HG02610 (cell line): ENCODE data around the gene DEFB115.
"Not testable (repeated sequence)": the region's sequence is repeated elsewhere in the genome, so short reads cannot be mapped to it uniquely, and the experiment has no call there.

ENCODE experiments used
- ATAC-seq: cut with Tn5 transposase; IDR thresholded peaks from one replicate; pipeline ENCODE4 v1.9.1; 2021; ENCODE audit warnings: mild to moderate bottlenecking, moderate library complexity; ENCODE audit not compliant: unreplicated experiment

DEFB115 gene, protein sequence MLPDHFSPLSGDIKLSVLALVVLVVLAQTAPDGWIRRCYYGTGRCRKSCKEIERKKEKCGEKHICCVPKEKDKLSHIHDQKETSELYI

DNA sequence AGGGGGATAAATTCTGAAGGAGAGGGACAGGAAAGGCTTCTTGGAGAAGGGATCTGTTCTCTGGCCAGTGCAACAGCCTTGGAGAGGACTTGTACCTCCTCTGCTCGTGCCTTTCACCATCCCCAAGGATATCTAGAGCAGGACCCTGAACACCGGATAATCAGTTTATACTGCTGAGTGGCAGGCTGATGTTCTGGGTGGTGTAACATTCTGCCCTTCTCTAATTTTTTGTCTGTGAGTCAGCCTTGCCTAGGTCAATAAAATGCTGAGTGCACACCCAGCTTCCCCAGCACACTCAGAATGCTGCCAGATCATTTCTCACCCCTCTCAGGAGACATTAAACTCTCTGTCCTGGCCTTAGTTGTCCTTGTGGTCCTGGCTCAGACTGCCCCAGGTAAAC, at the start of gene DEFB115:
Gene DEFB115, plus strand, starts transcription at position 301 of the 400 bp plus-strand sequence. Its CDS starts 0 bp downstream, at position 301.
- no peak for ATAC-seq

DNA sequence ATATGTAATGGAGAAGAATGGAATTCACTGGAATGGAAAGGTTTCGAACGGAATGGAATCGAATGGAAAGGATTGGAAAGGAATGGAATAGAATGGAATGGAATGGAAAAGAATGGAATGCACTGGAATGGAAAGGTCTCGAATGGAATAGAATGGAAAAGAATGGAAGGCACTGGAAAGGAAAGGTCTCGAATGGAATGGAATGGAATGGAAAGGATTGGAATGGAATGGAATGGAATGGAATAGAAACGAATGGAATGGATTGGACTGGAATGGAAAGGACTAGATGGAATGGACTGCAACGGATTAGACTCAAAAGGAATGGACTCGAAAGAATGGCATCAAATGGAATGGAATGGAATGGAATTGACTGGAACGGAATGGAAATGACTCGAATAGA, 20.5 kb upstream of the DEFB115 start:
- no peak for ATAC-seq

DNA sequence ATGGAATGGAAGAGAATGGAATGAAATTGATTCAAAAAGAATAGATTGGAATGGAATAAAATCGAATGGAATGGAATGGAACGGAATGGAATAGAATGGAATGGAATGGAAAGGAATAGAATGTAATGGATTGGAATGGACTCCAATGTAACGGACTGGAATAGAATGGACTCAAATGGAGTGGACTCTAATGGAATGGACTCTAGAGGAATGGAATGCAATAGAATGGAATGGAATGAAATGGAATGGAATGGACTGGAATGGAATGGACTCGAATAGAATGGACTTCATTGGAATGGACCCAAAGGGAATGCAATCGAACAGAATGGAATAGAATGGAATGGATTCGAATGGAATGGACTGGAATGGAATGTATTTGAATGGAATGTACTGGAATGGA, 19.7 kb upstream of the DEFB115 start:
- ATAC-seq, result no peak

DNA sequence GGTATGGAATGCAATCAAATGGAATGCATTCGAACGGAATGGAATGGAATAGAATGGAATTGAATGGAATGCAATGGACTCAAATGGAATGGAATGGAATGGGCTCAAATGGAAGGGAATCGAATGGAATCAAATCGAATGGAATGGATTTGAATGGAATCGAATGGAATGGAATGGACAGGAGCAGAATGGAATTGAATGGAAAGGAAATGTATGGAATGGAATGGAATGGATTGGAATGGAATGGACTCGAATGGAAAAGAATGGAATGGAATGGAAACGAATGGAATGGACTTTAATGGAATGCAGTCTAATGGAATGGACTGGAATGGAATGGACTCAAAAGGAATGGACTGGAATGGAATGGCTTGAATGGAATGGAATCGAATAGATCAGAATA, 18.3 kb upstream of the DEFB115 start:
- ATAC-seq, result no peak

DNA sequence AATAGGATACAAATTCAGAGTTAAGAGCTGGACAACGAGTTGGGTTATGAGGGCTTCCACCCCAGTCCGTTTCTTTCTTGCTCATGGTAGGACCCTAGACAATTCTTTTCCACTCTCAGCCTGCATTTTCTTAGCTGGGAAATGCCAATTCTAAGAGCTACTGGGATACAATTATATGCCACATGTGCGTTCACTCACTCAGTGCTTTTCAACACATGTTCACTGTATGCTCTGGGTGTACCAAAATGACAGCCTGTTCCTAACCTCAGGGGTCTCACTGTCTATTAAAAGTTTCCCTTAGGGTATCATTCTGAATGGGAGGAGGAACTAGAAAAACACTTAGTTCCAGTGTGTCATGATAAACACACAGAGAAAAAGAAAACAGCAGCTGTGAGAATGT, 505 bp upstream of the DEFB115 start:
- ATAC-seq, result no peak

DNA sequence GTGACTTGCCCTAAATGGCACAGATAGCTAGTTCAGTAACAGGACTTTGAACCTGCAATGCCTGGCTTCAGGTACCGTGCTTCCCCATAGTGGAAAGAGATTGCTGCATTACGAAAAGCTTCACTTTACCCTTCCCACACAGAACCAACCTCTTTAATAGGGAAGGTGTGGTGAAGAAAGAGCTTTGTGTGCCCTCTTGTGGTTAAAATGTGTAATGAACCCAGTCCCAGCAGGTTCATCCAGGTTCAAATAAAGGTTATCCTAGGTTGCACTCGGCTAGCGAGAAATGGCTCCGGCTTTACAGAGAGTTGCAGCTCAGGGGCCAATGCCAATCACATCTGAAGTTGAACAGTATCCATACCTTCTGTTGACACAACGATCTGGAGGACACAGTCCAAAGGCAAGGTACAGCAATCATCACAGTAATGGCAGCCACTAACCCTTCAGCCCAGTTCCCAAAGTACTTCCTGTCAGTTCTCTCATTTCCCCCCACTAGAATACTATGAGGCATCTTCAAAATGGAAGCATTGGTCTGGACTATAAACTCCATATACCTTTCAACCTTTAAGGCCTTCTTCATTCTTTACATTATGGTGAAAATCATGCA, 3.0 kb downstream of the DEFB115 start:
- ATAC-seq, result no peak

DNA sequence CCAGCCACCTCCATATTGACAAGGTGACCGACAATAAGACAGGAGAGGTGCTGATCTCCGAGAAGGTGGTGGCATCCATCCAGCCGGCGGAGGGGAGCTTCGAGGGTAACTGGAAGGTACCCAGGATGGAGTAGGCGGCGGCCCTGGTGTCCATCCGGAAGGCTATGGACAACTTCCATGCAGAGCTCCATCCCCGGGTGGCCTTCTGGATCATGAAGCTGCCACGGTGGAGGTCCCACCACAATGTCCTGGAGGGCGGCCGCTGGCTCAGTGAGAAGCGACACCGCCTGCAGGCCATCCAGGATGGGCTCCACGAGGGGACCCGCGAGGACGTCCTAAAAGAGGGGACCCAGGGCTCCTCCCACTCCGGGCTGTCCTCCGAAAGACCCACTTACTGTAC, 17.0 kb downstream of the DEFB115 start:
- no peak for ATAC-seq

DNA sequence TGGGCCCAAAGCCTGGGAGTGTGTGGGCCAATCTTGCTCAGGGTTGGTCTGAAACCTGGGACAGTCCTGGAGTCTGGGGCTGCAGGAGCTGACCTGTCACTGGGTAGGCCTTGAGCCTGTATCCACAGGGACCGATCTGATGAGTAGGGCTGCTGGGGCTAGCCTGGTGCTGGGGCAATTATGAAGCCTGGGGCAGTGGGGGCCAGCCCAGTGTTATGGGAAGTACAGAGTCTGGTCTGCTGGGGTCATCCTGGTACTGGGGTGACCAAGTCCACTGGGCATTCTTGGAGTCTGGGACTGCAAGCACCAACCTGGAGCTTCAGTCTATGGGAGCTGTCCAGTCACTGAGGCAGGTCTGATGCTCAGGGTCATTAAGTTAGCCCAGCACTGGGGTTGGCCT, 20.7 kb downstream of the DEFB115 start:
- no peak for ATAC-seq

DNA sequence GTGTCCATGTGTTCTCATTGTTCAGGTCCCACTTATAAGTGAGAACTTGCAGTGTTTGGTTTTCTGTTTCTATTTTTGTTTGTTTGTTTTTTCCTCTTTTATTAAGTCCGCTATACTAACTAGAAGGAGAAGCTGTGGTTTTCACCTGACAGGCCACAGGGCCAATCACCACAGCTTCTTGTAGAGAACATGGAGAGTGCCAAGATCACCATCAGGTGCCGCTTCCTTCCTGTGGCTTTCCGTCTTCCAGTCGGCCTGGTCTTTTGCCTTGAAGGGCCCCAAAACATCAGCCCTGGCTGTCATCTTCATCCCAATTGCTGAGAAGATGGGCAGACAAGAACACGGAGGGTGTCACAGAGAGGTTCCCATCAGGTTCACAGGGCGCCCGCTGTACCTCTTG, 27.5 kb downstream of the DEFB115 start:
- not testable (repeated sequence) for ATAC-seq

DNA sequence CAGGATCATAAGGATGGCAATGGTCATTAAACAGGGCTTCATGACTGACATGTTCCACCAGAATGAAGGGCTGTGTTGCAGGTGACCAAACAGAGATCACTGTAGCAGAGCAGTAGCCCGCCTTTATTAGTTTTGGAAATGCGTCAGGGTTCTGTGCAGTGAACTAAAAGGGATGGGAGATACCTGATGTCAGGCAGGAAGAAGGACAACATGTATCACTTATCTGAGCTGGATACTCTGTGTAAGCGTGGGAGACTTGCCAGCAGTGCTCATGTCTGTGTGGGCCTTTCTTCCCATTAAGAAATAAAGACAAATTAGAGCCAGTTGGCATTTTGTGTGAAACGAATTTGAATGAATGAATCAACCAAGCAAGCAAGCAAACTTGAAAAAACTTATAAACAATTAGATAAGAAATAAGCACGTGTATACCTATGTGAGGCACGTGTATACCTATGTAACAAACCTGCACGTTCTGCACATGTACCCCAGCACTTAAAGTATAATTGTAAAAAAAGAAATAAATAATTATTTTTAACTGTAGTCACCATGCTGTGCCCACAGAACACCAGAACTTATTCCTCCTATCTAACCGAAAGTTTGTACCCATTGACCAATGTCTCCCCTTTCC, 51.2 kb downstream of the DEFB115 start, which contains the start of gene DEFB116:
Gene DEFB116, minus strand, starts transcription at position 51 of the 628 bp plus-strand sequence. Its CDS starts 0 bp downstream, at position 51.
- ATAC-seq, result no peak
